Ectodermal cell (in vitro differentiated cells): Measurements from ENCODE around the gene CARM1.

ENCODE experiments used
- H3K27ac ChIP-seq: 2 replicates; pipeline ENCODE4 v1.7.0; 2013; ENCODE audit warnings: mild to moderate bottlenecking, low read depth, low read length; ENCODE audit not compliant: insufficient read depth, poor library complexity, severe bottlenecking
- H3K27me3 ChIP-seq: 2 replicates; pipeline ENCODE4 v1.7.0; 2013; ENCODE audit warnings: mild to moderate bottlenecking, low read length; ENCODE audit not compliant: insufficient read depth, control insufficient read depth, poor library complexity, severe bottlenecking
- H3K36me3 ChIP-seq: one replicate; pipeline ENCODE4 v1.7.0; 2013; ENCODE audit warnings: low read length; ENCODE audit not compliant: control insufficient read depth, insufficient read depth
- H3K4me1 ChIP-seq: one replicate; pipeline ENCODE4 v1.7.0; 2013; ENCODE audit warnings: low read length; ENCODE audit not compliant: control insufficient read depth, insufficient read depth
- H3K4me3 ChIP-seq: 2 replicates; pipeline ENCODE4 v1.7.0; 2013; ENCODE audit warnings: low read depth, low read length, control low read depth; ENCODE audit not compliant: insufficient read depth
- H3K9me3 ChIP-seq: 2 replicates; pipeline ENCODE4 v1.7.0; 2013; ENCODE audit warnings: mild to moderate bottlenecking, low read length, moderate library complexity; ENCODE audit not compliant: control insufficient read depth
- WGBS, 2 experiments: methylation state at CpG; one replicate each; pipeline ENCODE4 v1.1.7; 2013; ENCODE audit warnings: missing lambda C conversion rate in 2 of 2; 5-methylcytosine and 5-hydroxymethylcytosine counted together

The CARM1 gene

GRCh38 chr19:10920781-10921180 lies 49.4 kb downstream of the CARM1 start:
- H3K36me3 ChIP-seq: peaks cover 24% of the 10 kb centered on the region
- WGBS, 2 experiments: 94 to 95% methylated on average over 16 of the region's 16 CpGs

GRCh38 chr19:10921199-10921909 lies 50.0 kb downstream of the CARM1 start:
- Histone ChIP-seq H3K27me3 (no peaks in the 10 kb centered on the region), H3K9me3 (no peaks in the 10 kb centered on the region), H3K36me3 (peaks cover 22% of the 10 kb centered on the region), H3K27ac (no peak overlapping the region), H3K4me1 (no peaks in the 10 kb centered on the region), H3K4me3 (no peak overlapping the region)
- 94% methylated on average over 43 of the region's 43 CpGs for WGBS, 2 experiments

More at GRCh38 chr19:10920781-10921180, 49.4 kb downstream of the CARM1 start:
- Histone ChIP-seq H3K27me3 (no peaks in the 10 kb centered on the region), H3K4me1 (no peaks in the 10 kb centered on the region), H3K27ac (no peak overlapping the region), H3K9me3 (no peaks in the 10 kb centered on the region), H3K4me3 (no peak overlapping the region)

- Histone ChIP-seq H3K4me3 (no peak overlapping the region), H3K36me3 (peaks cover 19% of the 10 kb centered on the region), H3K4me1 (no peaks in the 10 kb centered on the region), H3K27ac (no peak overlapping the region), H3K9me3 (no peaks in the 10 kb centered on the region), H3K27me3 (no peaks in the 10 kb centered on the region)
- 92 to 94% methylated on average over 33 of the region's 33 CpGs for whole genome bisulfite sequencing, 2 experiments
Observed at GRCh38 chr19:10921910-10922637, 50.7 kb downstream of the CARM1 start.

DNA sequence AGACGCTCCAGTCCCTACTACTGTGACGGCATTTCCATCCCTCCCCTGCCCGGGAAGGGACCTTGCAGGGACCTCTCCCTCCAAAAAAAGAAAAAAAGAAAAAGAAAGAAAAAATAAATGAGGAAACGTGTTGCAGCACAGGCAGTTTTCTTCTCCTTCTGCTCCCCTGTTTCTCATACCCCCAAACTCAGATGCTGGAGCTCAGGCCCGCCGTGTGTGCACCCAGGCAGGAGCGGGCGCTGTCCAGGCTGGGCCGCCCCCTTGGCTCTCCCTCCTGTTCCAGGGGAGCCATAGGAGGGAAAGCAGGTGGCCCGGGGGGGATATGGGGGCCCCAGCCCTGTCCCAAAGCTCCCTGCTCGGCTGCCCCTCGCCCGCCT lies 51.3 kb downstream of the CARM1 start:
- WGBS, 2 experiments: 88 to 94% methylated on average over 13 of the region's 13 CpGs
- Histone ChIP-seq H3K27ac (no peak overlapping the region), H3K27me3 (no peaks in the 10 kb centered on the region), H3K36me3 (peaks cover 19% of the 10 kb centered on the region), H3K9me3 (no peaks in the 10 kb centered on the region), H3K4me3 (no peak overlapping the region), H3K4me1 (no peaks in the 10 kb centered on the region)

- Histone ChIP-seq H3K27ac (no peak overlapping the region), H3K4me3 (no peak overlapping the region), H3K4me1 (no peaks in the 10 kb centered on the region), H3K36me3 (peaks cover 19% of the 10 kb centered on the region), H3K9me3 (no peaks in the 10 kb centered on the region), H3K27me3 (no peaks in the 10 kb centered on the region)
- WGBS, 2 experiments: 96% methylated on average over 29 of the region's 29 CpGs
Observed at GRCh38 chr19:10923260-10924112, 52.1 kb downstream of the CARM1 start.

DNA sequence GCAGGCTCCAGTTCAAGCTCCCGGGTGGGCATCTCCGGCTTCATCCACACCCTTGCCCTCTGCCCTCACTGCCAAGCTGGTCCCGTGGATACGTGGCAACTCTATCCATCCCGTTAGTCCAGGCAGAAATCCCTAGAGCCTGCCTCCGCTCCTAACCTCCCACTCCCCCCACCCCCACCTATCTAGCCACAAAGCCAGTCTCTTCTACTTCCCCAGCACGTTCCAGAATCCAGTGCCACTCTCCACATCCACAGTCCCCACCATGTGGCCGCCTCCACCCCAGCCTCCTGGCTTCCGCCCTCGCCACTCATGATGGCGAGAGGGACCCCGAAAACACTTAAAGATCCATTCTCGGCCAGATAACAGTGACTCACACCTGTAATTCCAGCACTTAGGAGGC lies 53.2 kb downstream of the CARM1 start:
- no peak overlapping the region for H3K4me3 ChIP-seq
- H3K27me3 ChIP-seq: no peaks in the 10 kb centered on the region
- H3K9me3 ChIP-seq: no peaks in the 10 kb centered on the region
- H3K4me1 ChIP-seq: no peaks in the 10 kb centered on the region
- WGBS, 2 experiments: 93 to 95% methylated on average over 13 of the region's 13 CpGs
- H3K27ac ChIP-seq: no peak overlapping the region
- peaks cover 9% of the 10 kb centered on the region for H3K36me3 ChIP-seq

DNA sequence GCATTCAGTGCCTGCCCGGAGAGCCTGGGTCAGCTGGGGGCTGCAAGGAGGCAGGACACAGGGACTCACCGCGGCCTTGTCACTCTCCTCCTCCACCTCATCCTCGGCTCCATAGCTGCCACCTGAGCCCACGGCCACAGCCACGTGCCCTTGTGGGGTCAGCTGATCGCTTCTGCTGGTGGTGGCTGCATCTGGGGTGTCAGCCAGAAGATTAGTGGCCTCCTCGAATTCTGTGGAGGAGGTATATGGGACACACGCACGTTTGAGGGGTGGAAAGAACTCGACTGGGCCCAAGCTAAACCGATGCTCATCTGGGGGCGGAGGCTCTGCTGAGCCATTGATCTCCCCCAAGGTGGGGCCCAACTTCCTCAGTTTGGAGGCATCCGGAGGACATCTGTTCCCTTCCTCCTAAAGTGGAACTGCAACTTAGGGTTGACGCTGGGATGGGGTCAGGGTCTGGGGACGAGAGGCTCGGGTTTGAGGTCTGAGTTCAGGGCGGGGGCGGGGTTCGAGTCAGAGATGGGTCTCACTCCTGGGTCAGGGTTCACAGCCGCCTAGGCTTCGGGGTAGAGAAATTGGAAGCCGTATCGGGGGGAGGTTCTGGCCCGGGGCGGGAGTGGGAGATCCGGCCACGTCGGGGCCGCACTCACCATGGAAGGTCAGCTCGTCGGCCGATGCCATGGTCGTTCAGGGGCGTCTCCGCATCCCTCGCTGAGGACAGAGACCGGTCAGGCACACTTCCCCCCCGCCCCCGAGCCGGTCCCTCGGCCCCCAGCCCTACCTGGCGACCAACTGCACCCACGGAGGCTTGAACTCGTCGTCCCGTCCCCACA lies 56.6 kb downstream of the CARM1 start:
- Histone ChIP-seq H3K36me3 (peaks cover 7% of the 10 kb centered on the region), H3K9me3 (no peaks in the 10 kb centered on the region), H3K27ac (no peak overlapping the region), H3K27me3 (no peaks in the 10 kb centered on the region), H3K4me1 (peaks cover 3% of the 10 kb centered on the region), H3K4me3 (peak overlapping the region; percentile 96)
- WGBS, 2 experiments: 19 to 20% methylated on average over 47 of the region's 47 CpGs

- H3K4me1 ChIP-seq: peaks cover 3% of the 10 kb centered on the region
- H3K27me3 ChIP-seq: no peaks in the 10 kb centered on the region
- 0% methylated on average over 96 of the region's 96 CpGs for WGBS, 2 experiments
- peak within 1 kb of the TSS; percentile 26 for H3K27ac ChIP-seq
- peaks cover 3% of the 10 kb centered on the region for H3K36me3 ChIP-seq
- peak within 1 kb of the TSS; percentile 96 for H3K4me3 ChIP-seq
- H3K9me3 ChIP-seq: no peaks in the 10 kb centered on the region
Observed at GRCh38 chr19:10928563-10929401, 57.4 kb downstream of the CARM1 start, which contains the start of the genes TIMM29 and YIPF2. TSS of gene TIMM29 (plus strand) at chr19:10928811. CDS start at chr19:10928823, 12 bp downstream. TSS of gene YIPF2 (minus strand) at chr19:10928639. CDS start at chr19:10928410, 229 bp downstream.

- no peaks in the 10 kb centered on the region for H3K36me3 ChIP-seq
- WGBS, 2 experiments: 14 to 16% methylated on average over 27 of the region's 27 CpGs
- peaks cover 3% of the 10 kb centered on the region for H3K4me1 ChIP-seq
- no peak overlapping the region for H3K27ac ChIP-seq
- peak overlapping the region; percentile 96 for H3K4me3 ChIP-seq
- no peaks in the 10 kb centered on the region for H3K9me3 ChIP-seq
- H3K27me3 ChIP-seq: no peaks in the 10 kb centered on the region
Observed at GRCh38 chr19:10929402-10929794, 58.0 kb downstream of the CARM1 start.
